IMR-90 (cell line): ENCODE data around the gene FBXO31. TPM values are rescaled to one million over a fixed set of nuclear protein-coding genes. Genes with fewer than 3 reads are reported as not detected.
"Not testable (repeated sequence)": the region's sequence is repeated elsewhere in the genome, so short reads cannot be mapped to it uniquely, and the experiment has no call there.

ENCODE experiments used
- ATAC-seq: fragments of 200-7000 bp; cut with Tn5 transposase; 2 replicates; pipeline ENCODE4 v1.9.1; 2020; ENCODE audit warnings: low read depth, mild to moderate bottlenecking, moderate library complexity
- BruUV-seq: library from RNA; stranded (reverse); fragments of 400-500 nt; replicated peaks from 2 replicates; lab custom pipeline; 2021; lab: Mats Ljungman, UMichigan
- CTCF ChIA-PET: fragments of 300-600 bp; formaldehyde crosslinking; extraction: SDS; loops from one replicate; lab custom pipeline; 2021; ENCODE audit warnings: antibody characterized with exemption; lab: Yijun Ruan, JAX
- POLR2A ChIA-PET: fragments of 300-600 bp; sonication (Branson Sonifier 250); formaldehyde crosslinking; loops from one replicate; lab custom pipeline; 2022; ENCODE audit warnings: antibody characterized with exemption; ENCODE audit not compliant: unreplicated experiment; lab: Charles Lee
- DNase-seq: peaks from one replicate; pipeline ENCODE4 v3.0.0; 2013
- H2AFZ ChIP-seq: replicated peaks from 2 replicates; pipeline ENCODE3; 2013; ENCODE audit warnings: low read length, mild to moderate bottlenecking; ENCODE audit not compliant: poor library complexity
- H2AK5ac ChIP-seq: 2 replicates; pipeline ENCODE4 v1.6.1; 2013; ENCODE audit warnings: low read depth, low read length, inconsistent platforms
- H2AK9ac ChIP-seq: replicated peaks from 2 replicates; pipeline ENCODE3; 2013; ENCODE audit warnings: mild to moderate bottlenecking, low read depth, low read length, moderate library complexity; ENCODE audit not compliant: poor library complexity
- H2BK120ac ChIP-seq: 2 replicates; pipeline ENCODE4 v1.6.1; 2013; ENCODE audit warnings: low read depth, low read length, inconsistent platforms
- H2BK15ac ChIP-seq: 3 replicates; pipeline ENCODE4 v1.6.1; 2013; ENCODE audit warnings: low read depth, low read length, inconsistent platforms
- H2BK20ac ChIP-seq: 2 replicates; pipeline ENCODE4 v1.6.1; 2013; ENCODE audit warnings: low read depth, mild to moderate bottlenecking, inconsistent platforms, low read length, moderate library complexity
- H2BK5ac ChIP-seq: 2 replicates; pipeline ENCODE4 v1.6.1; 2013; ENCODE audit warnings: mild to moderate bottlenecking, low read depth, low read length, inconsistent platforms; ENCODE audit not compliant: poor library complexity, severe bottlenecking
- H3K14ac ChIP-seq: replicated peaks from 2 replicates; pipeline ENCODE4 v1.6.1; 2013; ENCODE audit warnings: low read depth, low read length, inconsistent platforms
- H3K18ac ChIP-seq: 2 replicates; pipeline ENCODE4 v1.6.1; 2013; ENCODE audit warnings: low read depth, low read length, control low read depth
- H3K23ac ChIP-seq: 2 replicates; pipeline ENCODE4 v1.6.1; 2013; ENCODE audit warnings: low read depth, low read length, inconsistent platforms
- H3K27ac ChIP-seq: 2 replicates; pipeline ENCODE4 v1.5.1; 2013; ENCODE audit warnings: mild to moderate bottlenecking, control low read depth, low read length; ENCODE audit not compliant: insufficient read depth
- H3K27me3 ChIP-seq: 2 replicates; pipeline ENCODE4 v1.6.1; 2013; ENCODE audit warnings: low read length; ENCODE audit not compliant: control insufficient read depth, insufficient read depth
- H3K36me3 ChIP-seq: 2 replicates; pipeline ENCODE4 v1.6.1; 2013; ENCODE audit warnings: low read length, mixed read lengths; ENCODE audit not compliant: control insufficient read depth, insufficient read depth
- H3K4ac ChIP-seq: 2 replicates; pipeline ENCODE4 v1.6.1; 2013; ENCODE audit warnings: low read depth, low read length, inconsistent platforms
- H3K4me1 ChIP-seq: 2 replicates; pipeline ENCODE4 v1.6.1; 2013; ENCODE audit warnings: low read length, mixed read lengths; ENCODE audit not compliant: control insufficient read depth, insufficient read depth
- H3K4me2 ChIP-seq: 2 replicates; pipeline ENCODE4 v1.6.1; 2013; ENCODE audit warnings: low read depth, mild to moderate bottlenecking, control low read depth, low read length, moderate library complexity
- H3K4me3 ChIP-seq: 2 replicates; pipeline ENCODE4 v1.5.1; 2013; ENCODE audit warnings: low read depth, mild to moderate bottlenecking, control low read depth, low read length, moderate library complexity; ENCODE audit not compliant: insufficient read depth
- H3K56ac ChIP-seq: 2 replicates; pipeline ENCODE4 v1.6.1; 2013; ENCODE audit warnings: low read length, inconsistent platforms; ENCODE audit not compliant: insufficient read depth; ENCODE audit errors: extremely low read depth
- H3K79me1 ChIP-seq, 2 experiments: 2 replicates each; pipeline ENCODE4 v1.6.1; 2013; ENCODE audit warnings: low read length in 2 of 2, inconsistent platforms in 1 of 2, low read depth in 1 of 2
- H3K9ac ChIP-seq: 2 replicates; pipeline ENCODE4 v1.6.1; 2013; ENCODE audit warnings: low read depth, low read length, control low read depth
- H3K9me1 ChIP-seq: 2 replicates; pipeline ENCODE4 v1.6.1; 2013; ENCODE audit warnings: low read length, inconsistent platforms; ENCODE audit not compliant: insufficient read depth
- H3K9me3 ChIP-seq: 2 replicates; pipeline ENCODE4 v1.6.1; 2013; ENCODE audit warnings: low read length; ENCODE audit not compliant: control insufficient read depth, insufficient read depth
- H4K20me1 ChIP-seq: 2 replicates; pipeline ENCODE4 v1.6.1; 2013; ENCODE audit warnings: low read length, inconsistent platforms; ENCODE audit not compliant: insufficient read depth
- H4K5ac ChIP-seq: 2 replicates; pipeline ENCODE4 v1.6.1; 2013; ENCODE audit warnings: mild to moderate bottlenecking, low read depth, low read length, control low read depth
- H4K8ac ChIP-seq, 2 experiments: 2 replicates each; pipeline ENCODE4 v1.6.1; 2013; ENCODE audit warnings: low read depth in 2 of 2, low read length in 2 of 2, control low read depth in 1 of 2, inconsistent platforms in 1 of 2
- H4K91ac ChIP-seq: 2 replicates; pipeline ENCODE4 v1.6.1; 2013; ENCODE audit warnings: low read depth, low read length, inconsistent platforms; ENCODE audit not compliant: insufficient read depth
- CHD1 ChIP-seq: IDR thresholded peaks from 2 replicates; pipeline ENCODE4 v1.6.1; 2012; ENCODE audit warnings: low read depth, low read length, improper control_type of control experiment
- FOS ChIP-seq: fragments of 150-350 bp; IDR thresholded peaks from 2 replicates; pipeline ENCODE4 v1.6.1; 2016; ENCODE audit warnings: low read depth, low read length
- MAZ ChIP-seq: IDR thresholded peaks from 2 replicates; pipeline ENCODE4 v1.6.1; 2012; ENCODE audit warnings: low read depth, mild to moderate bottlenecking, low read length, improper control_type of control experiment, moderate library complexity, borderline replicate concordance
- WGBS, 2 experiments: methylation state at CpG; one replicate each; pipeline versions ENCODE4 v1.1.5 to v1.1.7; 2013; ENCODE audit warnings: missing lambda C conversion rate in 2 of 2; ENCODE audit not compliant: insufficient read length in 1 of 2; ENCODE audit errors: extremely low coverage in 2 of 2; 5-methylcytosine and 5-hydroxymethylcytosine counted together
- dilution Hi-C: fragments of 300-500 bp; cut with HindIII; formaldehyde crosslinking; loops from one replicate; pipeline ENCODE4 v1.14.3; 2018; ENCODE audit warnings: low sequenced_read_pairs; ENCODE audit not compliant: unreplicated experiment
- in situ Hi-C: fragments of 300-500 bp; cut with MboI; formaldehyde crosslinking; loops from 3 replicates; pipeline ENCODE4 v1.14.3; 2019; ENCODE audit warnings: low sequenced_read_pairs, inconsistent platforms, mixed read lengths
- intact Hi-C: fragments of 100-400 bp; cut with micrococcal nuclease; formaldehyde crosslinking; loops from 2 replicates; pipeline ENCODE4 v1.10.0; 2022
- polyA plus RNA-seq, 3 experiments: library from polyadenylated mRNA; depleted of rRNA; stranded (reverse); fragments of >200 nt; gene quantifications; 2 replicates each; pipeline ENCODE4 v1.2.3, GENCODE V29; 2012; ENCODE audit warnings: low replicate concordance in 1 of 3
- total RNA-seq: library from RNA; depleted of rRNA; stranded (reverse); fragments of >200 nt; gene quantifications from 2 replicates; pipeline ENCODE4 v1.2.3, GENCODE V29; 2012

Gene FBXO31
- total and polyA plus RNA-seq, 2 of the 4 experiments (the other 2 are of a cell fraction) = 10.4 to 16.9 TPM

DNA sequence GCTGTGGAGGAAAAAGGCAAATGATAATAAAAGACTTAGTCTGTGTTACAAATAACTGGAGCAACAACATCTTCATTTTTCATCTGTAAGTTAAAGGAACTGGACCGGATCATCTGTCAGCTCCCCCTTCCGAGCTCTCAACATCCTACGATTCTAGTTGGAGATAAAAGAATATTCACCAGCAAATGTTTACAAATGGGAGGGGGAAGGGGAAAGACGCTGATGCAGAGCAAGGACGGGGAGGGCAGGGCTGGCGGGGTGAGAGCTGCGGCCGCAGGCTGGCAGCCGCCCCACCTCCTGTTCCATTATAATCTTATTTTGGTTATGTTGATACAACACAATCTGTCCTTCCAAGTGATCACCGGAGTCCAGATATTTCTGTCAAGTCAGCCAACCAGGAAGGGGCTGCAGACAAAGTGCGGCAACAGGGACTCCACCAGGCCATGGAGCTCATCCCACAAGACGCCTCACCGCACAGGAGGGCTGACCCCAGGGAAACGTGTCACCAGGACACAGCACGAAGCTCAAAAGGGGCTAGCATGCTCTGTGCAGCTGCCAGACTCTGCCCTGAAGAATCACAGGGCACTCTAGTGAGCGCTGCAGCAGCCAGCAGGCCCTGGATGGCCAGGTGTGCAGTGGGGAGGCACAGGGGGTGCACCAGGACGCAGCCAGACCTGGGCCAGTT lies 19.7 kb downstream of the FBXO31 start:
- Histone ChIP-seq H2BK5ac (peak overlapping the region; percentile 6), H2BK120ac (no peak overlapping the region), H3K18ac (no peak overlapping the region; the same call in 1 of the 2 replicates), H2AFZ (peak overlapping the region; percentile 54), H4K20me1 (peaks cover 55% of the 10 kb centered on the region), H3K4me2 (peak overlapping the region; percentile 57), H4K91ac (no peak overlapping the region; the same call in 1 of the 2 replicates), H3K27me3 (no peaks in the 10 kb centered on the region), H3K9me3 (no peaks in the 10 kb centered on the region), H3K9ac (0 out of 2 replicates have a peak overlapping the region, but pooled peaks have one; percentile 15), H3K36me3 (peaks cover 19% of the 10 kb centered on the region), H3K56ac (no peak overlapping the region), H2AK9ac (no peak overlapping the region), H3K27ac (peak overlapping the region; percentile 4; the same call in 1 of the 2 replicates), H3K9me1 (peaks cover 14% of the 10 kb centered on the region; the same call in 1 of the 2 replicates), H3K79me1 (peaks cover 23 to 83% of the 10 kb centered on the region in 2 experiments), H4K5ac (peak overlapping the region; percentile 26; the same call in 1 of the 2 replicates), H4K8ac (peak overlapping the region in 1 of 2 experiments; percentile 31; a peak in 1 of 4 replicates), H3K4ac (peak overlapping the region; percentile 29; the same call in 1 of the 2 replicates), H2AK5ac (peak overlapping the region; percentile 21; the same call in 1 of the 2 replicates), H3K4me1 (peaks cover 8% of the 10 kb centered on the region), H3K23ac (peak overlapping the region; percentile 58; the same call in 1 of the 2 replicates), H3K14ac (peak overlapping the region; percentile 59; the same call in 1 of the 2 replicates), H2BK15ac (no peak overlapping the region), H2BK20ac (no peak overlapping the region), H3K4me3 (no peak overlapping the region)
- peak; percentile 91 for ATAC-seq
- POLR2A ChIA-PET = no interaction called here
- dilution Hi-C loops = no loop called here
- no TSS peak for BruUV-seq
- DNase-seq = peak; percentile 55
- intact Hi-C loops = no loop called here
- 30% methylated on average over 6 of the region's 17 CpGs; no CpG with 5 or more reads in 1 of the 2 experiments for WGBS, 2 experiments
- TF ChIP-seq FOS = no peak
- peak; percentile 76 for TF ChIP-seq MAZ
- TF ChIP-seq CHD1 = no peak
- CTCF ChIA-PET = interaction anchor here (1.0 kb wide), 1 partner anchor 32 kb away, joined by 3 read pairs; no protein-coding TSS in a partner anchor
- in situ Hi-C loops = no loop called here

DNA sequence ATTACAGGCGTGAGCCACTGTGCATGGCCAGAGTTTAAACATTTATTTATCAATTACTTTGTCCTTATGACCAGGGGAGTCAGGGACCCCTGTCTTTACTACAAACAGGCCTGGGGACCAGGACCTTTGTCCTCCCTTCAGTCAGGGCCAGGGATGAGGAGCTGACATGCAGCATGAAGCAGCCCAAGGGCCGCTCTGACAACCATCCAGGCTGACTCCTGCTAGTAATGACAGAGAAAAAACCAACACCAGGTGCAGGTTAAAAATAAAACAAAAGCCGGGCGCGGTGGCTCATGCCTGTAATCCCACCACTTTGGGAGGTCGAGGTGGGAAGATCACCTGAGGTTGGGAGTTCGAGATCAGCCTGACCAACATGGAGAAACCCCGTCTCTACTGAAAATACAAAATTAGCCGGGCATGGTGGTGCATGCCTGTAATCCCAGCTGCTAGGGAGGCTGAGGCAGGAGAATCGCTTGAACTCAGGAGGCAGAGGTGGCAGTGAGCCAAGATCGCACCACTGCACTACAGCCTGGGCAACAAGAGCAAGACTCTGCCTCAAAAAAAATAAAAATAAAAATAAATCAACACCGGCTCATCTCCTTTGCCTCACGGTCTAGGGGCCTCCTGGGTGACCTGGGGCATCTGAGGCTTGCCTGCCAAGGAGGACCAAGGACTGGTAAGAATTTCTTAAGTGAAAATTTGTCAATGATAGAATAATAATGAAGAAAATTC lies 20.6 kb downstream of the FBXO31 start:
- H2AK5ac ChIP-seq, H3K9me3 ChIP-seq, H3K4me1 ChIP-seq, H4K91ac ChIP-seq, H3K4ac ChIP-seq, H3K4me2 ChIP-seq, H2BK5ac ChIP-seq, H4K8ac ChIP-seq, H3K18ac ChIP-seq, H2BK120ac ChIP-seq, ATAC-seq, intact Hi-C loops, in situ Hi-C loops, H3K56ac ChIP-seq, H2AK9ac ChIP-seq, dilution Hi-C loops, H3K23ac ChIP-seq, H3K9ac ChIP-seq, H4K5ac ChIP-seq, H3K27me3 ChIP-seq, H2BK20ac ChIP-seq, H3K14ac ChIP-seq, H3K27ac ChIP-seq, H3K4me3 ChIP-seq, POLR2A ChIA-PET, BruUV-seq, H2BK15ac ChIP-seq, H2AFZ ChIP-seq, DNase-seq: not testable (repeated sequence)
- 100% methylated on average over 4 of the region's 13 CpGs; no CpG with 5 or more reads in 1 of the 2 experiments for WGBS, 2 experiments
- Histone ChIP-seq H3K79me1 (peaks cover 18 to 74% of the 10 kb centered on the region in 2 experiments), H3K36me3 (peaks cover 28% of the 10 kb centered on the region), H3K9me1 (peaks cover 14% of the 10 kb centered on the region; the same call in 1 of the 2 replicates), H4K20me1 (peaks cover 50% of the 10 kb centered on the region)
- CTCF ChIA-PET = interaction anchor here (1.0 kb wide), 1 partner anchor 31 kb away, joined by 3 read pairs; no protein-coding TSS in a partner anchor
